Suprapubic skin (tissue), 4 donors: Measurements from ENCODE around the gene ASGR1.

ENCODE experiments used
- EP300 ChIP-seq: sonication (generic); formaldehyde crosslinking; IDR thresholded peaks from one replicate; pipeline ENCODE4 v1.6.1; 2017; ENCODE audit warnings: antibody characterized with exemption
- POLR2A ChIP-seq, 2 donors: fragments of 450-650 bp; IDR thresholded peaks; one replicate each; pipeline ENCODE4 v1.6.1; 2017; ENCODE audit warnings: antibody characterized with exemption in 2 of 2, mild to moderate bottlenecking in 2 of 2, moderate library complexity in 2 of 2
- POLR2AphosphoS5 ChIP-seq, 3 donors: sonication (generic); formaldehyde crosslinking; IDR thresholded peaks; one replicate each; pipeline ENCODE4 v1.6.1; 2017; ENCODE audit warnings: antibody characterized with exemption in 3 of 3
- TF ChIP-seq, protein P1 (sequence below), 2 donors: fragments of 200-600 bp in 1 of 2; fragments of 450-650 bp in 1 of 2; sonication (generic) in 1 of 2; IDR thresholded peaks; one replicate each; pipeline ENCODE4 v1.5.1; 2016 to 2019; ENCODE audit warnings: antibody characterized with exemption in 2 of 2, mild to moderate bottlenecking in 1 of 2, moderate library complexity in 1 of 2

- TF ChIP-seq, protein P1, sequence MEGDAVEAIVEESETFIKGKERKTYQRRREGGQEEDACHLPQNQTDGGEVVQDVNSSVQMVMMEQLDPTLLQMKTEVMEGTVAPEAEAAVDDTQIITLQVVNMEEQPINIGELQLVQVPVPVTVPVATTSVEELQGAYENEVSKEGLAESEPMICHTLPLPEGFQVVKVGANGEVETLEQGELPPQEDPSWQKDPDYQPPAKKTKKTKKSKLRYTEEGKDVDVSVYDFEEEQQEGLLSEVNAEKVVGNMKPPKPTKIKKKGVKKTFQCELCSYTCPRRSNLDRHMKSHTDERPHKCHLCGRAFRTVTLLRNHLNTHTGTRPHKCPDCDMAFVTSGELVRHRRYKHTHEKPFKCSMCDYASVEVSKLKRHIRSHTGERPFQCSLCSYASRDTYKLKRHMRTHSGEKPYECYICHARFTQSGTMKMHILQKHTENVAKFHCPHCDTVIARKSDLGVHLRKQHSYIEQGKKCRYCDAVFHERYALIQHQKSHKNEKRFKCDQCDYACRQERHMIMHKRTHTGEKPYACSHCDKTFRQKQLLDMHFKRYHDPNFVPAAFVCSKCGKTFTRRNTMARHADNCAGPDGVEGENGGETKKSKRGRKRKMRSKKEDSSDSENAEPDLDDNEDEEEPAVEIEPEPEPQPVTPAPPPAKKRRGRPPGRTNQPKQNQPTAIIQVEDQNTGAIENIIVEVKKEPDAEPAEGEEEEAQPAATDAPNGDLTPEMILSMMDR (IDR thresholded peaks at IDR 0.05): no peak
- TF ChIP-seq EP300 (no peak), POLR2AphosphoS5 (IDR thresholded peaks at IDR 0.05) (no peak), POLR2A (IDR thresholded peaks at IDR 0.05) (no peak)
Observed at GRCh38 chr17:7132511-7133094, 46.6 kb downstream of the ASGR1 start.
